Activated CD8-positive, alpha-beta memory T cell treated with anti-CD3 and anti-CD28 coated beads, Interleukin-2, amount 50 U/mL, for 1 hour (primary cell): ENCODE measurements around the gene MAGED4B.
"Not testable (repeated sequence)": the region's sequence is repeated elsewhere in the genome, so short reads cannot be mapped to it uniquely, and the experiment has no call there.

ENCODE experiments used
- DNase-seq: peaks from one replicate; pipeline ENCODE4 v3.0.0-alpha.2; 2020; ENCODE audit errors: extremely low read depth

MAGED4B gene

GRCh38 chrX:52068666-52069640, at the start of gene MAGED4B:
MAGED4B (minus strand) TSS chrX:52069183; CDS start chrX:52068172, 1,011 bp downstream.
- DNase-seq = not testable (repeated sequence)

GRCh38 chrX:52118262-52118661, 49.3 kb upstream of the MAGED4B start:
- no peak for DNase-seq

- no peak for DNase-seq
These were observed 13.6 kb upstream of the MAGED4B start for GRCh38 chrX:52082578-52082977.

- DNase-seq = no peak
These were observed 9.1 kb upstream of the MAGED4B start for GRCh38 chrX:52078131-52078530.

GRCh38 chrX:52042288-52042687, 26.7 kb downstream of the MAGED4B start:
- DNase-seq = not testable (repeated sequence)

GRCh38 chrX:52034211-52034610, 34.8 kb downstream of the MAGED4B start:
- DNase-seq = no peak

GRCh38 chrX:52031371-52031770, 37.6 kb downstream of the MAGED4B start:
- no peak for DNase-seq

- DNase-seq = no peak
These were observed 53.2 kb downstream of the MAGED4B start for GRCh38 chrX:52015794-52016193.
